ENCODE data around the gene CAMK1D.

CAMK1D gene

GRCh38 chr10:12602521-12602920, 253.2 kb downstream of the CAMK1D start:
- DNase-seq: no peak

- no peak for DNase-seq
Measured at GRCh38 chr10:12603766-12604470, 254.6 kb downstream of the CAMK1D start.

GRCh38 chr10:12605580-12606405, 256.4 kb downstream of the CAMK1D start:
- DNase-seq: peak; percentile 50

- no peak for DNase-seq
Measured at GRCh38 chr10:12606461-12606860, 257.1 kb downstream of the CAMK1D start.

DNA sequence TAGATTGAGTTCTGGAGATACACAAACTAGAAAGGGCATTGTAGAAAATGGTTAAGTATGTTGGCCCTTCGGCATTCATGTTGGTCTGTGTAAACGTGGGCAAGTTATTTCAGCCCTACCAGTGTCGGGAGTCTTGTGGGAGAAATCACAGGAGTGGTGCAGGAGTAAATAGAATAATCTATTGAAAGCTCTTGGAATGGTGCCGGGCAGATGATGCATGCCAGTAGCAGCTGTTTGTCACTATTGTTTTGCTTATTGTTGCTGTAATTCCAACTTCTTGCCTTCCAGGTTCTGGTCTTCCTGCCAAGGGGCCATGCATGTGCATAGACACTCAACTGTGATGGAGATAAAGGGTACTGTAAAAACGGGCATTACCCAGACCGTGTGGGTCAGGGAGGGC, 259.4 kb downstream of the CAMK1D start:
- no peak for DNase-seq

DNA sequence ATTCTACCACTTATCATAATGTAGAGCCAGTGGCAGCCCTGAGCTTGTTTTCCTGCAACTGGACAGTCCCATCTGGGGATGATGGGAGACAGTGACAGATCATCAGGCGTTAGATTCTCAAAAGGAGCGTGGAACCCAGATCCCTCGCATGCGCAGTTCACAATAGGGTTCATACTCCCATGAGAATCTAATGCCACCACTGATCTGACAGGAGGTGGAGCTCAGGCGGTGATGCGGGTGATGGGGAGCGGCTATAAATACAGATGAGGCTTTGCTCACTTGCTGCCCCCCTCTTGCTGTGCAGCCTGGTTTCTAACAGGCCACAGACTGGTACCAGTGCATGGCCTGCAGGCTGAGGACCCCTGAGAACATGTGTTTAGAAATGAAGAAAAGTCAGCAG, 260.1 kb downstream of the CAMK1D start:
- DNase-seq: no peak

DNA sequence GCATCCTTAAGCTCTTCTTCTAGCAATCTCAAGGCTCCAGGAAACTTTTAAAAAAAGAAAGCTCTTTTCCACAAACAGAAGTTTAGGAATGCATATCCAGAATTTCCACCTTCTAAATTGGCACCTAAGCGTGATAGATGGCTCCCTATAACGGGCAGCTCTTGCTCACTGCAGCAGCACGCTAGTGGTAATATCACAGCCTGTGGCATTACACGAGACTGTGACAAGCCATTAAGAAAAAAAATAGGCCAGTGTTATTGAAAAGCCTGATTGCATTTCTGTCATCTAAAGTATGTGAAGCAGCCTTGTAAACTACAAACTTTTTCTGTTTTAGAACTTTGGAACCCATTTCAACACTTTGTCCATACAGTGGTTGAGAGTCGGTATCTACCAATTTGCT, 263.8 kb downstream of the CAMK1D start:
- no peak for DNase-seq

GRCh38 chr10:12614177-12614995, 265.0 kb downstream of the CAMK1D start:
- no peak for DNase-seq

DNA sequence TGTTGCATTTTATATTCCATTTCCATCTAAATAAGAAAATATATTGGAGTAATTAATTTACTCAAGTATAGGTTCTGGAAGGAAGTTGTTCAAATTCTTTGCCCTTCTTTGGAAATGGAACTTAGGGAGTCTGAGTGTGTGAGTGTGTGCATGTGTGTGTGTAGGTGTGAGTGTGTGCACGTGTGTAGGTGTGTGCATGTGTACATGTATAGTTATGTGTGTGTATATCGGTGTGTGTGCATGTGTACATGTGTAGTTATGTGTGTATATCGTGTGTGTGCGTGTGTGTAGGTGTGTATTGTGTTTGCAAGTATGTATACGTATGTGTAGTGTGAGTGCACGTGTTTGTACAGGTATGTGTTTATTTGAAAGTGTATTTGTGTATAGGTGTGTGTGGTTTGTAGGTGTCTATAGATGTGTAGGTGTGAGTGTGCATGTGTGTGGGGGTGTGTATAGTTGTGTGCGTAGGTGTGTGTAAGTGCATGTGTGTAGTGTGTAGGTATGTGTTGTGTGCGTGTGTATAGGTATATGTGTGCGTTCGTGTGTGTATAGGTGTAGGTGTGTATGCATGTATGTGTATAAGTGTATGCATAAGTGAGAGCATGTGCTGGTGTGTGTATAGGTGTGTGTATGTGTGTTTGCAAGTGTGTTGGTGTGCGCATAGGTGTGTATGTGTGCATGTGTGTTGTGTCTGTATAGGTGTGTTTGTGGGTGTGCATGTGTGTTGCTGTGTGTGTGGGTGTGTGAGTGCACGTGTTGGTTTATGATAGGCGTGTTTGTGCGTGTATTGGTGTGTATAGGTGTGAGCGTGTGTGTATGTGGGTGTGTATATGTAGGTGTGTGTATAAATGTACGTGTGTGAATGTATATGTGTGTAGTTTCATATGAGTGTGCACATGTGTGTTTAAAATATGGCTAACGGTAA, 266.2 kb downstream of the CAMK1D start:
- DNase-seq: no peak

DNA sequence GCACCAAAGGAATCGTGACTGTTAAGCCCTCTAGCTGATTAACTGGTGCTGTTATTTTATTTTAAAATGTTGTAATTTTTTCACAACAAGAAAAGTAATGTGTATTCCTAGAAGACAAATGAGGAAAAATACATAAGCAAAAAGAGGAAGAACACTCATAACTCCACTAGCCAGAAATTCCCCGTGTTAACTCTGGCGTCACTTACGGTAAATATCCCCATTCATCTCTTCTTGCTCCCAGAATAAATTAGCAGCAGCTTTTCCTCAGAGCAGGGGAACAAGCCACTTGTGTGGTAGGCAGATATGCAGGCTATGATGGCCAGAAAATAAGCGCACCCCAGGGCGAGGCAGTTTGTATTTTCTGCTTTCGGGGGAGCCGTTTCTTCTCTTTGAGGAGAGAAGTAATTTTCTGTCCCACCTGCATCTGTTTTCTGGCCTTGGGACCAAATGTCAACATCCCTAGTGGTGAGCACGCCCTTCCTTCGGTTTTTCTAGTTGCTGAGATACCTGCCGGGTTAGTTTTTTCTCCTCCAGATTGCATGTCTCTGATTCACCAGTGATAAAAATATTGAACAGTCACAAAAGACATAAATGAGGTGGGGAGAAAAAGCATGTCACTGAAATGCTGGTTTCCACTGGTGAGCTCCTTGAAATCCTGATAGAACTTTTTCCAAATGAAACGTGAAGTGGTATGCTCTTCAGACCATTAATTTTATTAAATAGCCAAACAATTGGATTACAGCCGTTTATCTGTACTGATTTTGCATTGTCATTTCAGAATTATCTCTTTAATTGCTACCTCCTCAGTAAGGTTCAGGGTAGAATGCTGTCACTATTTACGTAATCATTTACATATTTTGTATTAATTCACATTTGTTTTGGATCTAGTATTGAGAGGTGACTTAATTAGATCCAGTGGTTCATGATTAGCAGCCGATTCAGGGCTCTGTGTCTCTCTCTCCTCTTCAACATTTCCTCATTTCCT, 268.1 kb downstream of the CAMK1D start:
- DNase-seq: no peak

GRCh38 chr10:12622016-12622415, 272.7 kb downstream of the CAMK1D start:
- DNase-seq: no peak

GRCh38 chr10:12622691-12623090, 273.3 kb downstream of the CAMK1D start:
- DNase-seq: no peak

- no peak for DNase-seq
Measured at GRCh38 chr10:12625393-12626023, 276.2 kb downstream of the CAMK1D start.

GRCh38 chr10:12628153-12628552, 278.8 kb downstream of the CAMK1D start:
- no peak for DNase-seq

DNA sequence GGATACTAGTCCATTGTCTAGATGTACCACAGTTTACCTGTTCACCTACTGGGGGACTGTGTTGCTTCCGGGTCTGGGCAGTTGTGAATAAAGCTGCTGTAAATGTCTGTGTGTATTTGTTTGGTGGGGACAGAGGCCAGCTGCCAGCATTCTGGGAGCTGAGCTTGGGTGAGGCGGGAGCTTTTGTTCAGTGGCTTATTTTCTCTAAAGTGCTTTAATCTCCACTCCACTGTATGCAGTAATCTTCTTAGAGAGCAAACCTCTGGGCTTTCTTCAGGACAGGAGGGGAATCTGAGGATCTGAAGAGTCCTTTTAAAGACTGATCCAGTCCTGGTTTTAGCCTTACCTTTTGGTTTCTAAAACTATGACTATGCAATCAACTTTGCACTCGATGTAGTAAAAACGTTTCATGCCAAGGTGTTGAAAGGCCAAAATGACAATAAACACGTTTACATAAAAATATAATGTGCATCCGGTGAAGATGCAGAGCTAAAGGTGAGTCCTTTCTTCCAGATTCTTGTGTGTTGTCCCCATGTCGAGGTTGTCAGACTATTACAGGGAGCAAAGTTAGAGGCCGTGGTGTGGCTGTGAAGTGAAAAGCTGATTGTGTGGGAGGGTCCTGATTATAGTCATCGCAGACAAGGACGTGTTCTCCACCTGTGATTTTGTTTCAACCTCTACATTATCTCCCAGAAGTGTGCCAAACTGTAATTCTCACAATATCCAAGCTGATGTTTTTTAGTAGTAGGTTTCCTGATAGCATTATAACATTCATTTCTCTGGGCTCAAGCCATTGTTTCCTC, 279.8 kb downstream of the CAMK1D start:
- DNase-seq: no peak

GRCh38 chr10:12629767-12630165, 280.4 kb downstream of the CAMK1D start:
- no peak for DNase-seq

DNA sequence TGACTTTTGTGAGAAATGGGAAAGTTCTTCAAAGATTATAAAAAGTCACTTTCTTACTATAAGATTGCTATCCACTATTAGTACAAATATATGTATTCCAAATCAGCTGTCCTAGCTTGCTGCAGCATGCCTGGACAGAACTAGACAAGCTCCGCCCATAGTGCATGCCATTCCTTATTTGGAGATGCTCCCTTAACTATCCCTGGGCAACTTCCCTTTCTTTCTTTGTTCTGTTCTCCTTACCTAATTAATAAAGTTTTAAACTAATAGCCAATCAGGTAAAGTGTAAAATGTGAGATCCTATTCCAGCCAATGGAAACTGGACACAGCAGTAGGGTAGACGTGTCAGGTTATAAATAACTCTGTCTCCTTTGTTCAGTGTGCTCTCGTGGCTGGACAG, 281.9 kb downstream of the CAMK1D start:
- no peak for DNase-seq

GRCh38 chr10:12631787-12632562, 282.6 kb downstream of the CAMK1D start:
- no peak for DNase-seq

All from NCI-H1694 (cell line).